Caco-2 (cell line): ENCODE data around the gene ME3. TPM values are rescaled to one million over a fixed set of nuclear protein-coding genes. Genes with fewer than 3 reads are reported as not detected.

Experiments used
- BruUV-seq: library from RNA; stranded (reverse); fragments of 400-500 nt; replicated peaks from 2 replicates; lab custom pipeline; 2021; lab: Mats Ljungman, UMichigan
- CTCF ChIA-PET: fragments of 300-600 bp; sonication (Branson Sonifier 250); formaldehyde crosslinking; loops from one replicate; lab custom pipeline; 2022; ENCODE audit warnings: antibody characterized with exemption; lab: Charles Lee
- POLR2A ChIA-PET: fragments of 300-600 bp; sonication (Branson Sonifier 250); formaldehyde crosslinking; loops from one replicate; lab custom pipeline; 2022; ENCODE audit warnings: antibody characterized with exemption; lab: Charles Lee
- DNase-seq, 2 experiments: peaks; one replicate each; pipeline versions ENCODE4 v3.0.0 to v3.0.0-alpha.2; 2020 to 2022
- H3K27me3 ChIP-seq: replicated peaks from 2 replicates; pipeline ENCODE4 v1.6.0; 2011; ENCODE audit warnings: low read length; ENCODE audit not compliant: control insufficient read depth, insufficient read depth
- H3K36me3 ChIP-seq: 2 replicates; pipeline ENCODE4 v1.5.1; 2011; ENCODE audit warnings: low read length; ENCODE audit not compliant: control insufficient read depth, insufficient read depth
- H3K4me1 ChIP-seq: fragments of 250-450 bp; sonication (Bioruptor Pico); 2 replicates; pipeline ENCODE4 v1.5.1; 2020; ENCODE audit warnings: mild to moderate bottlenecking
- H3K4me3 ChIP-seq: 2 replicates; pipeline ENCODE4 v1.5.1; 2011; ENCODE audit warnings: low read depth, mild to moderate bottlenecking, control low read depth, low read length
- H3K9me3 ChIP-seq: fragments of 250-450 bp; sonication (Bioruptor Pico); 2 replicates; pipeline ENCODE4 v1.5.1; 2020; ENCODE audit warnings: mild to moderate bottlenecking, moderate library complexity
- H3K27ac Mint-ChIP-seq: one replicate; pipeline ENCODE4 v1.8.0; 2022; ENCODE audit warnings: mixed read lengths; ENCODE audit not compliant: unreplicated experiment
- H3K27me3 Mint-ChIP-seq: one replicate; pipeline ENCODE4 v1.8.0; 2022; ENCODE audit warnings: mixed read lengths; ENCODE audit not compliant: insufficient read depth, unreplicated experiment
- H3K36me3 Mint-ChIP-seq: one replicate; pipeline ENCODE4 v1.8.0; 2022; ENCODE audit warnings: mild to moderate bottlenecking, mixed read lengths; ENCODE audit not compliant: insufficient read depth, unreplicated experiment
- H3K4me1 Mint-ChIP-seq: one replicate; pipeline ENCODE4 v1.8.0; 2022; ENCODE audit warnings: low read depth, mixed read lengths; ENCODE audit not compliant: unreplicated experiment
- H3K4me3 Mint-ChIP-seq: one replicate; pipeline ENCODE4 v1.8.0; 2022; ENCODE audit warnings: mild to moderate bottlenecking, moderate library complexity, mixed read lengths; ENCODE audit not compliant: unreplicated experiment
- H3K9me3 Mint-ChIP-seq: one replicate; pipeline ENCODE4 v1.8.0; 2022; ENCODE audit warnings: mixed read lengths; ENCODE audit not compliant: unreplicated experiment
- CTCF ChIP-seq, 2 experiments: fragments of 200-600 bp in 1 of 2; IDR thresholded peaks; 1 replicate in 1 of 2; 2 replicates in 1 of 2; pipeline versions ENCODE4 v1.5.1 to v1.8.0; 2011 to 2022; ENCODE audit warnings: antibody characterized with exemption in 1 of 2, control low read depth in 1 of 2, inconsistent platforms in 1 of 2, low read depth in 1 of 2, low read length in 1 of 2, mild to moderate bottlenecking in 1 of 2, moderate library complexity in 1 of 2; ENCODE audit not compliant: insufficient read depth in 1 of 2, severe bottlenecking in 1 of 2, unreplicated experiment in 1 of 2
- intact Hi-C: fragments of 100-400 bp; cut with micrococcal nuclease; formaldehyde crosslinking; loops from one replicate; pipeline ENCODE4 v1.10.0; 2022; ENCODE audit not compliant: unreplicated experiment
- total RNA-seq: library from RNA; stranded (reverse); gene quantifications from 2 replicates; pipeline ENCODE4 v1.2.3, GENCODE V29; 2022

The ME3 gene
- total RNA-seq, 1 experiment from 2014 or later: 32.8 TPM

GRCh38 chr11:86719781-86720463 is 47.5 kb upstream of the ME3 start:
- H3K27ac Mint-ChIP-seq: peak overlapping the region; percentile 81
- H3K36me3 ChIP-seq: no peaks in the 10 kb centered on the region
- ChIA-PET POLR2A (no interaction called here), CTCF (interaction anchor here (0.5 to 1.1 kb wide), 3 partner anchors 53 to 112 kb away, joined by 4 to 8 read pairs (median 4); no protein-coding TSS in a partner anchor)
- H3K4me3 Mint-ChIP-seq: peak overlapping the region; percentile 2
- no peak for DNase-seq
- H3K4me3 ChIP-seq: no peak overlapping the region
- no peaks in the 10 kb centered on the region for H3K27me3 Mint-ChIP-seq
- intact Hi-C loops: loop anchor here (2.0 kb wide), 1 partner anchor 21 kb away; no protein-coding TSS in a partner anchor
- peaks cover 36% of the 10 kb centered on the region for H3K9me3 Mint-ChIP-seq
- TF ChIP-seq CTCF (IDR thresholded peaks at IDR 0.05; ENCODE audit: insufficient read depth in 1 of 2, low read depth in 1 of 2, low read length in 1 of 2, severe bottlenecking in 1 of 2, unreplicated experiment in 1 of 2): no peak
- H3K4me1 ChIP-seq: peaks cover 47% of the 10 kb centered on the region
- H3K27me3 ChIP-seq: no peaks in the 10 kb centered on the region
- H3K36me3 Mint-ChIP-seq: peaks cover 11% of the 10 kb centered on the region
- H3K4me1 Mint-ChIP-seq: peaks cover 41% of the 10 kb centered on the region
- H3K9me3 ChIP-seq: peaks cover 25% of the 10 kb centered on the region
- BruUV-seq: no TSS peak

- H3K4me3 ChIP-seq: no peak overlapping the region
- peaks cover 47% of the 10 kb centered on the region for H3K4me1 ChIP-seq
- H3K9me3 Mint-ChIP-seq: peaks cover 36% of the 10 kb centered on the region
- H3K36me3 Mint-ChIP-seq: peaks cover 11% of the 10 kb centered on the region
- H3K4me1 Mint-ChIP-seq: peaks cover 48% of the 10 kb centered on the region
- no TSS peak for BruUV-seq
- no peaks in the 10 kb centered on the region for H3K27me3 ChIP-seq
- H3K36me3 ChIP-seq: no peaks in the 10 kb centered on the region
- TF ChIP-seq CTCF (IDR thresholded peaks at IDR 0.05; ENCODE audit: insufficient read depth in 1 of 2, low read depth in 1 of 2, low read length in 1 of 2, severe bottlenecking in 1 of 2, unreplicated experiment in 1 of 2): no peak
- peak overlapping the region; percentile 2 for H3K4me3 Mint-ChIP-seq
- peaks cover 19% of the 10 kb centered on the region for H3K9me3 ChIP-seq
- intact Hi-C loops: loop anchor here (1.0 to 2.0 kb wide), 3 partner anchors 13 to 83 kb away; no protein-coding TSS in a partner anchor
- ChIA-PET CTCF (interaction anchor here (0.5 to 1.1 kb wide), 3 partner anchors 53 to 111 kb away, joined by 4 to 8 read pairs (median 4); no protein-coding TSS in a partner anchor), POLR2A (no interaction called here)
- H3K27ac Mint-ChIP-seq: peak overlapping the region; percentile 81
- DNase-seq: no peak
- H3K27me3 Mint-ChIP-seq: no peaks in the 10 kb centered on the region
Measured at GRCh38 chr11:86718999-86719398, 46.6 kb upstream of the ME3 start.

- Mint-ChIP-seq H3K27me3 (no peaks in the 10 kb centered on the region), H3K4me3 (peak overlapping the region; percentile 2), H3K27ac (peak overlapping the region; percentile 81), H3K4me1 (peaks cover 48% of the 10 kb centered on the region), H3K36me3 (peaks cover 11% of the 10 kb centered on the region), H3K9me3 (peaks cover 35% of the 10 kb centered on the region)
- intact Hi-C loops: loop anchor here (1.0 to 2.0 kb wide), 3 partner anchors 12 to 84 kb away; no protein-coding TSS in a partner anchor
- ChIA-PET CTCF (no interaction called here), POLR2A (no interaction called here)
- DNase-seq: no peak
- no peak for TF ChIP-seq CTCF (IDR thresholded peaks at IDR 0.05; ENCODE audit: insufficient read depth in 1 of 2, low read depth in 1 of 2, low read length in 1 of 2, severe bottlenecking in 1 of 2, unreplicated experiment in 1 of 2)
- Histone ChIP-seq H3K36me3 (no peaks in the 10 kb centered on the region), H3K9me3 (peaks cover 17% of the 10 kb centered on the region), H3K4me1 (peaks cover 47% of the 10 kb centered on the region), H3K4me3 (no peak overlapping the region), H3K27me3 (no peaks in the 10 kb centered on the region)
- BruUV-seq: no TSS peak
Measured at GRCh38 chr11:86718521-86718920, 46.1 kb upstream of the ME3 start.
